NT2/D1 (cell line): ENCODE results near the gene EGFR.

Experiments
- YY1 ChIP-seq: IDR thresholded peaks from 2 replicates; pipeline ENCODE4 v1.6.1; 2011; ENCODE audit not compliant: insufficient read length, insufficient read depth
- ZNF274 ChIP-seq: IDR thresholded peaks from 2 replicates; pipeline ENCODE4 v1.6.1; 2011; ENCODE audit warnings: mild to moderate bottlenecking, low read depth, low read length

- TF ChIP-seq YY1 = no peak
- no peak for TF ChIP-seq ZNF274
Measured at GRCh38 chr7:55157764-55158105, 138.9 kb downstream of the EGFR start.
